Trophoblast cell (in vitro differentiated cells and primary cell): Measurements from ENCODE around the gene ERGIC1.

ENCODE experiments used
- DNase-seq, 2 donors: peaks; one replicate each; pipeline ENCODE4 v3.0.0-alpha.2; 2016
- H2AFZ ChIP-seq: 2 replicates; pipeline ENCODE4 v1.6.1; 2013; ENCODE audit warnings: low read length, moderate library complexity, mild to moderate bottlenecking; ENCODE audit not compliant: insufficient read depth, poor library complexity
- H2AK5ac ChIP-seq: 2 replicates; pipeline ENCODE4 v1.6.1; 2013; ENCODE audit warnings: mild to moderate bottlenecking, low read length
- H2BK120ac ChIP-seq: 2 replicates; pipeline ENCODE4 v1.6.1; 2013; ENCODE audit warnings: low read length, mild to moderate bottlenecking, moderate library complexity; ENCODE audit not compliant: insufficient read depth, poor library complexity
- H2BK12ac ChIP-seq: 2 replicates; pipeline ENCODE4 v1.6.1; 2013; ENCODE audit warnings: mild to moderate bottlenecking, low read length, moderate library complexity
- H2BK5ac ChIP-seq: 2 replicates; pipeline ENCODE4 v1.6.1; 2013; ENCODE audit warnings: low read length, low read depth, moderate library complexity, mild to moderate bottlenecking; ENCODE audit not compliant: poor library complexity
- H3K14ac ChIP-seq: 2 replicates; pipeline ENCODE4 v1.6.1; 2013; ENCODE audit warnings: mild to moderate bottlenecking, low read length
- H3K18ac ChIP-seq: 2 replicates; pipeline ENCODE4 v1.6.1; 2013; ENCODE audit warnings: mild to moderate bottlenecking, low read length
- H3K23ac ChIP-seq: 2 replicates; pipeline ENCODE4 v1.6.1; 2013; ENCODE audit warnings: low read length
- H3K27ac ChIP-seq: 2 replicates; pipeline ENCODE4 v1.5.1; 2013; ENCODE audit warnings: low read depth, mild to moderate bottlenecking, inconsistent platforms, low read length, moderate library complexity
- H3K27me3 ChIP-seq: 2 replicates; pipeline ENCODE4 v1.6.1; 2013; ENCODE audit warnings: inconsistent platforms, mild to moderate bottlenecking, low read length, moderate library complexity; ENCODE audit not compliant: insufficient read depth
- H3K36me3 ChIP-seq, 2 experiments: 1 replicate in 1 of 2; 2 replicates in 1 of 2; pipeline ENCODE4 v1.6.1; 2013; ENCODE audit warnings: low read length in 2 of 2, mild to moderate bottlenecking in 2 of 2, moderate library complexity in 1 of 2; ENCODE audit not compliant: insufficient read depth in 2 of 2, control insufficient read depth in 1 of 2
- H3K4ac ChIP-seq: 2 replicates; pipeline ENCODE4 v1.6.1; 2013; ENCODE audit warnings: low read depth, mild to moderate bottlenecking, low read length, moderate library complexity
- H3K4me1 ChIP-seq, 2 experiments: 1 replicate in 1 of 2; 2 replicates in 1 of 2; pipeline ENCODE4 v1.6.1; 2013; ENCODE audit warnings: low read length in 2 of 2, mild to moderate bottlenecking in 2 of 2, moderate library complexity in 1 of 2; ENCODE audit not compliant: insufficient read depth in 2 of 2, control insufficient read depth in 1 of 2
- H3K4me2 ChIP-seq: 2 replicates; pipeline ENCODE4 v1.6.1; 2013; ENCODE audit warnings: inconsistent platforms, mild to moderate bottlenecking, low read length, moderate library complexity
- H3K4me3 ChIP-seq: 2 replicates; pipeline ENCODE4 v1.5.1; 2013; ENCODE audit warnings: mild to moderate bottlenecking, low read depth, low read length, inconsistent platforms
- H3K79me1 ChIP-seq: one replicate; pipeline ENCODE4 v1.6.1; 2013; ENCODE audit warnings: low read length
- H3K79me2 ChIP-seq: 2 replicates; pipeline ENCODE4 v1.6.1; 2013; ENCODE audit warnings: low read length, mild to moderate bottlenecking; ENCODE audit not compliant: control insufficient read depth, insufficient read depth, poor library complexity
- H3K9ac ChIP-seq: 2 replicates; pipeline ENCODE4 v1.6.1; 2013; ENCODE audit warnings: mild to moderate bottlenecking, low read length
- H3K9me3 ChIP-seq: 2 replicates; pipeline ENCODE4 v1.6.1; 2013; ENCODE audit warnings: low read depth, mild to moderate bottlenecking, control low read depth, inconsistent platforms, low read length; ENCODE audit not compliant: insufficient read depth
- H4K12ac ChIP-seq: 2 replicates; pipeline ENCODE4 v1.6.1; 2013; ENCODE audit warnings: low read depth, mild to moderate bottlenecking, low read length, moderate library complexity
- H4K8ac ChIP-seq: 2 replicates; pipeline ENCODE4 v1.6.1; 2013; ENCODE audit warnings: low read depth, mild to moderate bottlenecking, low read length, moderate library complexity
- H4K91ac ChIP-seq: one replicate; pipeline ENCODE4 v1.6.1; 2013; ENCODE audit warnings: low read depth, mild to moderate bottlenecking, low read length, moderate library complexity
- WGBS: extraction: QIAGEN DNeasy Blood & Tissue Kit; methylation state at CpG from one replicate; pipeline ENCODE4 v1.1.7; 2013; ENCODE audit warnings: missing lambda C conversion rate; ENCODE audit not compliant: insufficient read length, insufficient coverage; ENCODE audit errors: extremely low coverage; 5-methylcytosine and 5-hydroxymethylcytosine counted together

The ERGIC1 gene

GRCh38 chr5:172975289-172975688 lies 141.2 kb downstream of the ERGIC1 start:
- Histone ChIP-seq H2BK5ac (no peak overlapping the region), H3K27me3 (no peaks in the 10 kb centered on the region), H3K9ac (no peak overlapping the region), H2AFZ (no peak overlapping the region), H4K12ac (no peak overlapping the region), H4K8ac (no peak overlapping the region), H3K23ac (no peak overlapping the region), H3K36me3 (peaks cover 0 to under 1% of the 10 kb centered on the region in 2 experiments), H3K79me2 (no peaks in the 10 kb centered on the region), H3K9me3 (no peaks in the 10 kb centered on the region), H2BK12ac (no peak overlapping the region), H2AK5ac (no peak overlapping the region), H3K14ac (no peak overlapping the region), H3K4ac (no peak overlapping the region), H3K79me1 (no peaks in the 10 kb centered on the region), H4K91ac (no peak overlapping the region), H3K4me2 (no peak overlapping the region), H3K4me1 (no peaks in the 10 kb centered on the region), H3K27ac (no peak overlapping the region), H3K4me3 (no peak overlapping the region), H3K18ac (no peak overlapping the region), H2BK120ac (no peak overlapping the region)
- no peak for DNase-seq
- WGBS: no CpG with 5 or more reads among the region's 11 CpGs

GRCh38 chr5:172979778-172980177 lies 145.7 kb downstream of the ERGIC1 start:
- Histone ChIP-seq H3K18ac (no peak overlapping the region), H3K4me3 (no peak overlapping the region), H2BK5ac (no peak overlapping the region), H3K79me2 (peaks cover 7% of the 10 kb centered on the region), H3K9me3 (no peaks in the 10 kb centered on the region), H4K91ac (no peak overlapping the region), H3K27me3 (no peaks in the 10 kb centered on the region), H3K36me3 (no peaks in the 10 kb centered on the region), H2AK5ac (no peak overlapping the region), H4K12ac (no peak overlapping the region), H4K8ac (no peak overlapping the region), H3K14ac (no peak overlapping the region), H3K4me2 (no peak overlapping the region), H3K79me1 (peaks cover 9% of the 10 kb centered on the region), H2BK12ac (no peak overlapping the region), H3K4ac (no peak overlapping the region), H2BK120ac (no peak overlapping the region), H3K27ac (no peak overlapping the region), H2AFZ (no peak overlapping the region), H3K4me1 (no peaks in the 10 kb centered on the region), H3K23ac (no peak overlapping the region), H3K9ac (no peak overlapping the region)
- DNase-seq: peak; percentile 68 to 91
- WGBS: no CpG with 5 or more reads among the region's 4 CpGs

GRCh38 chr5:172981931-172982330 lies 147.9 kb downstream of the ERGIC1 start:
- Histone ChIP-seq H2BK5ac (no peak overlapping the region), H3K27ac (no peak overlapping the region), H2BK12ac (no peak overlapping the region), H3K9ac (no peak overlapping the region), H2AK5ac (no peak overlapping the region), H3K79me1 (peaks cover 9% of the 10 kb centered on the region), H3K27me3 (no peaks in the 10 kb centered on the region), H4K91ac (no peak overlapping the region), H2AFZ (no peak overlapping the region), H3K18ac (no peak overlapping the region), H3K14ac (no peak overlapping the region), H3K4me1 (no peaks in the 10 kb centered on the region), H3K79me2 (peaks cover 10% of the 10 kb centered on the region), H3K4me3 (no peak overlapping the region), H3K4ac (no peak overlapping the region), H4K8ac (no peak overlapping the region), H3K9me3 (no peaks in the 10 kb centered on the region), H4K12ac (no peak overlapping the region), H3K4me2 (no peak overlapping the region), H3K23ac (no peak overlapping the region), H2BK120ac (no peak overlapping the region), H3K36me3 (peaks cover 3 to 8% of the 10 kb centered on the region in 2 experiments)
- DNase-seq: no peak
- no CpG with 5 or more reads among the region's 7 CpGs for WGBS

- no CpG with 5 or more reads among the region's 49 CpGs for WGBS
- peak within 1 kb of the TSS; percentile 70 for H3K4me2 ChIP-seq
- DNase-seq: peak; percentile 95 to 96
Observed at GRCh38 chr5:172983542-172984243, 149.6 kb downstream of the ERGIC1 start, which contains the start of gene ATP6V0E1. Gene ATP6V0E1, plus strand, starts transcription at chr5:172983771. Its CDS starts 90 bp downstream, at chr5:172983861.

More at GRCh38 chr5:172983542-172984243, 149.6 kb downstream of the ERGIC1 start, which contains the start of gene ATP6V0E1:
- Histone ChIP-seq H2BK120ac (peak within 1 kb of the TSS; percentile 92), H3K14ac (peak within 1 kb of the TSS; percentile 94), H2AFZ (peak within 1 kb of the TSS; percentile 89), H2BK5ac (peak within 1 kb of the TSS; percentile 76), H2BK12ac (no peak within 1 kb of the TSS), H4K91ac (peak within 1 kb of the TSS; percentile 88), H4K8ac (peak within 1 kb of the TSS; percentile 95), H2AK5ac (peak within 1 kb of the TSS; percentile 94), H3K23ac (no peak within 1 kb of the TSS), H3K9ac (peak within 1 kb of the TSS; percentile 94), H3K36me3 (peaks cover 10 to 18% of the 10 kb centered on the region in 2 experiments), H3K9me3 (no peaks in the 10 kb centered on the region), H3K27ac (peak within 1 kb of the TSS; percentile 63), H3K4ac (peak within 1 kb of the TSS; percentile 95), H3K79me2 (peaks cover 11% of the 10 kb centered on the region), H3K27me3 (no peaks in the 10 kb centered on the region), H3K4me3 (peak within 1 kb of the TSS; percentile 98), H3K18ac (peak within 1 kb of the TSS; percentile 98), H3K4me1 (no peaks in the 10 kb centered on the region), H3K79me1 (peaks cover 9% of the 10 kb centered on the region), H4K12ac (peak within 1 kb of the TSS; percentile 86)
